K562 (cell line): ENCODE measurements around the gene ZNF362. TPM values are rescaled to one million over a fixed set of nuclear protein-coding genes. Genes with fewer than 3 reads are reported as not detected.

Source experiments
- ADNP ChIP-seq: fragments of 200-800 bp; sonication (Bioruptor generic); IDR thresholded peaks from 2 replicates; pipeline ENCODE4 v1.6.1; 2016; ENCODE audit warnings: missing genetic modification characterization, missing compliant biosample characterization
- BCOR ChIP-seq: fragments of 450-650 bp; IDR thresholded peaks from 2 replicates; pipeline ENCODE4 v1.6.1; 2016
- BHLHE40 ChIP-seq: IDR thresholded peaks from 2 replicates; pipeline ENCODE4 v1.6.1; 2011; ENCODE audit warnings: low read length, improper control_type of control experiment
- CBX1 ChIP-seq: sonication (generic); IDR thresholded peaks from 2 replicates; pipeline ENCODE4 v1.6.1; 2016; ENCODE audit warnings: antibody characterized with exemption, low read depth, mild to moderate bottlenecking
- CHCHD3 ChIP-seq: fragments of 250-450 bp; sonication (Bioruptor Pico); IDR thresholded peaks from 2 replicates; pipeline ENCODE4 v2.1.2; 2022; ENCODE audit warnings: mild to moderate bottlenecking
- DEAF1 ChIP-seq: fragments of 450-650 bp; formaldehyde crosslinking; IDR thresholded peaks from 2 replicates; pipeline ENCODE4 v1.4.0; 2020; ENCODE audit warnings: mild to moderate bottlenecking, moderate library complexity
- DIDO1 ChIP-seq: fragments of 450-650 bp; IDR thresholded peaks from 2 replicates; pipeline ENCODE4 v1.6.1; 2016; ENCODE audit warnings: low read depth, missing biosample characterization, missing genetic modification characterization
- DPF2 ChIP-seq: fragments of 450-650 bp; IDR thresholded peaks from 2 replicates; pipeline ENCODE4 v1.6.1; 2016
- FOXP1 ChIP-seq: sonication (generic); formaldehyde crosslinking; IDR thresholded peaks from 2 replicates; pipeline ENCODE4 v1.8.0; 2022; ENCODE audit warnings: mild to moderate bottlenecking, missing genetic modification reagents
- GATAD2A ChIP-seq: fragments of 450-650 bp; IDR thresholded peaks from 2 replicates; pipeline ENCODE4 v1.6.1; 2017
- HEY1 ChIP-seq: fragments of 250-450 bp; sonication (Bioruptor Pico); IDR thresholded peaks from 2 replicates; pipeline ENCODE4 v1.5.0; 2020; ENCODE audit warnings: mild to moderate bottlenecking, moderate library complexity, borderline replicate concordance
- MCM2 ChIP-seq: fragments of 450-650 bp; IDR thresholded peaks from 2 replicates; pipeline ENCODE4 v1.6.1; 2017; ENCODE audit warnings: low read depth, mild to moderate bottlenecking
- MTA2 ChIP-seq: fragments of 450-650 bp; IDR thresholded peaks from 2 replicates; pipeline ENCODE4 v1.6.1; 2016; ENCODE audit warnings: low read depth
- OTX1 ChIP-seq: fragments of 450-650 bp; formaldehyde crosslinking; IDR thresholded peaks from 2 replicates; pipeline ENCODE4 v1.4.0; 2022; ENCODE audit warnings: mild to moderate bottlenecking
- POLR2B ChIP-seq: fragments of 450-650 bp; IDR thresholded peaks from 2 replicates; pipeline ENCODE4 v1.6.1; 2018; ENCODE audit warnings: low read depth; ENCODE audit not compliant: partially characterized antibody
- POLR2G ChIP-seq: fragments of 200-400 bp; formaldehyde crosslinking; IDR thresholded peaks from 2 replicates; pipeline ENCODE4 v1.6.1; 2017; ENCODE audit warnings: low read depth, mild to moderate bottlenecking, antibody characterized with exemption, low read length, moderate library complexity
- SAFB2 ChIP-seq: fragments of 200-400 bp; formaldehyde crosslinking; IDR thresholded peaks from 2 replicates; pipeline ENCODE4 v1.6.1; 2018; ENCODE audit warnings: borderline replicate concordance, low read length, low read depth, moderate library complexity; ENCODE audit not compliant: severe bottlenecking
- SETDB1 ChIP-seq: IDR thresholded peaks from one replicate; pipeline ENCODE4 v1.6.1; 2012; ENCODE audit warnings: low read length, control low read depth, inconsistent platforms
- SMARCA5 ChIP-seq: fragments of 450-650 bp; IDR thresholded peaks from 2 replicates; pipeline ENCODE4 v1.6.1; 2016
- SMARCE1 ChIP-seq: fragments of 450-650 bp; IDR thresholded peaks from 2 replicates; pipeline ENCODE4 v1.7.1; 2016; ENCODE audit warnings: mild to moderate bottlenecking
- SOX6 ChIP-seq: fragments of 450-650 bp; IDR thresholded peaks from 2 replicates; pipeline ENCODE4 v1.6.1; 2014; ENCODE audit warnings: mild to moderate bottlenecking
- ZBTB7A ChIP-seq: IDR thresholded peaks from 2 replicates; pipeline ENCODE4 v1.6.1; 2011; ENCODE audit warnings: low read depth, mild to moderate bottlenecking, low read length, moderate library complexity, borderline replicate concordance; ENCODE audit not compliant: control insufficient read depth
- polyA plus RNA-seq, 8 experiments: library from polyadenylated mRNA; depleted of rRNA in 4 of 8; stranded (reverse) in 5 of 8; unstranded in 3 of 8; fragments of >200 nt; fragmentation: Nextera tagmentation in 2 of 8; fragmentation: Illumina TruSeq in 1 of 8; extraction: Ambion mirVana in 2 of 8; extraction: Trizol in 1 of 8; gene quantifications; 2 replicates each; pipeline versions ENCODE4 v1.2.1 to v1.2.3, GENCODE V29; 2011 to 2014; ENCODE audit warnings: inconsistent platforms in 1 of 8, missing spikeins in 1 of 8
- total RNA-seq, 7 experiments: library from RNA; depleted of rRNA in 6 of 7; stranded (reverse); fragments of >200 nt in 6 of 7; fragmentation: Illumina TruSeq in 2 of 7; extraction: Trizol in 2 of 7; gene quantifications; 2 replicates each; pipeline versions ENCODE4 v1.2.1 to v1.2.3, GENCODE V29; 2011 to 2021; ENCODE audit warnings: low replicate concordance in 1 of 7
- TF ChIP-seq, protein P1 (sequence below): fragments of 250-450 bp; sonication (Bioruptor Pico); IDR thresholded peaks from 2 replicates; pipeline ENCODE4 v1.5.0; 2021

ZNF362 gene
- total and polyA plus RNA-seq, 9 of the 15 experiments (the other 6 are each of a cell fraction or from before 2014, with no cell fraction given): 0.01 to 1.1 (median 0.35) TPM; not detected in 1

DNA sequence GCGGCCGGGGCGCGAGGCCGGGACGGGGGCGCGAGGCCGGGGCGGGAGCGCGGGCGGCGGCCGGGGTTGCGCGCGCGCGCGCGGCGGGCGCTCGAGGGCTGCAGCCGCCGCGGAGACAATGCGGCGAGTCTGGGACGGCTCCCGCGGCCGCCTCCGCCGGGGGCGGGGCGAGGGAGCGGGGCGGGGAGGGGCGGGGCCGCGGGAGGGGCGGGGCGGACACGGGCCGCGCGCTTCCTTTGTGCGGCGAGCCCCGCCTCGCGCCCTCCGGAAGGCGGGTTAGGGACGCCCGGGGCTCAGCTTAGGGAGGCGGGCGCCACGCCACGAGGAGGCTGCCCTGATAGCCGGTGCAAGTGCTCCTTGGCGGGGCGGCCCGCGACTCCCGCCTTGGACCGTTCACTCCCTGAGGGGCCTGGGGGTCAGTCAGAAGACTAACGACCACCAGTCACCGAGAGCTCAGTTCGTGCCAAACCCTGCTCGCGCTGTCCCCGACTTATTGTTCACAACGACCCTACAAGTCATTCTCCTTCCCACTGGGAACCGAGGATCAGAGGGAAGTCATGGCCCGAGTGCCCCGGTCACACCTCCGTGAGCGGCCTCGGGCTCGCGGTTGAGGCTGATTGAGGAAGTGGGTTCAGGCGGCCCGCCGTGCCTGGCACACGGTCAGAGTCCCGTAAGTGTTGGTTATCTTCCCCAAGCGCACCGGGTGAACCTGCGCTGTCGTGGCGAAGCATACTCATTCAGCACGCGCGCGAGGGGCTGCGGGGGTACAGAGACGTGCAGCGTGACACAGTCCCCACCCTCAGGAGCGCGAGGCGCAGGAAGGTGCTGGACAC is 93.7 kb downstream of the ZNF362 start (continued):
- peak; percentile 92 for TF ChIP-seq POLR2B
- TF ChIP-seq BHLHE40: peak; percentile 69
- TF ChIP-seq BCOR: no peak; the same call in 1 of the 2 replicates
- TF ChIP-seq SETDB1: no peak
- peak; percentile 87; the same call in 1 of the 2 replicates for TF ChIP-seq ZBTB7A
- peak; percentile 52; the same call in 1 of the 2 replicates for TF ChIP-seq DPF2
- TF ChIP-seq DEAF1 (CRISPR knock-in tag): no peak
- TF ChIP-seq SOX6: no peak
- peak; percentile 21 for TF ChIP-seq CBX1
- no peak for TF ChIP-seq DIDO1 (tag)
- TF ChIP-seq FOXP1: peak; percentile 69
- TF ChIP-seq GATAD2A: no peak
- TF ChIP-seq SMARCE1: 0 out of 2 replicates have a peak, but pooled peaks have one; percentile 64
- TF ChIP-seq SMARCA5: no peak
- TF ChIP-seq HEY1: 0 out of 2 replicates have a peak, but pooled peaks have one; percentile 32
- peak; percentile 94 for TF ChIP-seq POLR2G
- no peak for TF ChIP-seq CHCHD3 (CRISPR knock-in tag)
- TF ChIP-seq, protein P1, sequence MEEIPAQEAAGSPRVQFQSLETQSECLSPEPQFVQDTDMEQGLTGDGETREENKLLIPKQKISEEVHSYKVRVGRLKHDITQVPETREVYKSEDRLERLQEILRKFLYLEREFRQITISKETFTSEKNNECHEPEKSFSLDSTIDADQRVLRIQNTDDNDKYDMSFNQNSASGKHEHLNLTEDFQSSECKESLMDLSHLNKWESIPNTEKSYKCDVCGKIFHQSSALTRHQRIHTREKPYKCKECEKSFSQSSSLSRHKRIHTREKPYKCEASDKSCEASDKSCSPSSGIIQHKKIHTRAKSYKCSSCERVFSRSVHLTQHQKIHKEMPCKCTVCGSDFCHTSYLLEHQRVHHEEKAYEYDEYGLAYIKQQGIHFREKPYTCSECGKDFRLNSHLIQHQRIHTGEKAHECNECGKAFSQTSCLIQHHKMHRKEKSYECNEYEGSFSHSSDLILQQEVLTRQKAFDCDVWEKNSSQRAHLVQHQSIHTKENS (CRISPR knock-in tag): no peak
- TF ChIP-seq MTA2: peak; percentile 6; the same call in 1 of the 2 replicates
- TF ChIP-seq ADNP (tag): no peak
- TF ChIP-seq SAFB2: no peak
- no peak for TF ChIP-seq MCM2
- peak; percentile 91; the same call in 1 of the 2 replicates for TF ChIP-seq OTX1 (CRISPR knock-in tag)
